HG02943 (cell line): ENCODE data around the gene WDR88.
"Not testable (repeated sequence)": the region's sequence is repeated elsewhere in the genome, so short reads cannot be mapped to it uniquely, and the experiment has no call there.

ENCODE experiments used
- ATAC-seq: cut with Tn5 transposase; IDR thresholded peaks from one replicate; pipeline ENCODE4 v1.9.1; 2021; ENCODE audit warnings: mild to moderate bottlenecking, low read depth, moderate library complexity; ENCODE audit not compliant: unreplicated experiment

The WDR88 gene

GRCh38 chr19:33166037-33166436 is 34.1 kb downstream of the WDR88 start:
- ATAC-seq, result not testable (repeated sequence)

- ATAC-seq, result no peak
Measured at GRCh38 chr19:33167438-33167837, 35.5 kb downstream of the WDR88 start.

- ATAC-seq, result no peak
Measured at GRCh38 chr19:33168528-33168927, 36.6 kb downstream of the WDR88 start.

DNA sequence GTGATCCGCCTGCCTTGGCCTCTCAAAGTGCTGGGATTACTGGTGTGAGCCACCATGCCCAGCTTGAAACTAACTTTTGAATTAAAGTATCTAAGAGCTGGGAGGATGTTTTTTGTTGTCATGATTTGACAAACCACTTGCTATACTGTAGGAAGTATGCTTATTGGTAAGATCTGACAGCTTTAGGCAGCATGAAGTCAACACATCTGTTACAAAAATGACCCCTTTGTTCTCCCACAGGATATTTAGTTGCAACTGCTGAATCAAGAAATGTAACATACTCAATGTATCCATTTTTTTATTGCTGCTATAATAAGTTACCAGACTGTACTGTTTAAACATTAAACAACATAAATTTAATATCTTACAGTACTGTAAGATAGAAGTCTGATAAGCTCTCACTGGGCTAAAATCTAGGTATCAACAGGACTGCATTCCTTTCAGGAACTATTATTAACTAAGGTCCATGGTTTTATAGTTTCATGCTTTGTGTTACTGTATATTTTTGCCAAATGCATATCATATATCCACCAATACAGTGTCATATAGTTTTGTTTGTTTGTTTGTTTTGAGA is 39.4 kb downstream of the WDR88 start:
- ATAC-seq, result no peak

DNA sequence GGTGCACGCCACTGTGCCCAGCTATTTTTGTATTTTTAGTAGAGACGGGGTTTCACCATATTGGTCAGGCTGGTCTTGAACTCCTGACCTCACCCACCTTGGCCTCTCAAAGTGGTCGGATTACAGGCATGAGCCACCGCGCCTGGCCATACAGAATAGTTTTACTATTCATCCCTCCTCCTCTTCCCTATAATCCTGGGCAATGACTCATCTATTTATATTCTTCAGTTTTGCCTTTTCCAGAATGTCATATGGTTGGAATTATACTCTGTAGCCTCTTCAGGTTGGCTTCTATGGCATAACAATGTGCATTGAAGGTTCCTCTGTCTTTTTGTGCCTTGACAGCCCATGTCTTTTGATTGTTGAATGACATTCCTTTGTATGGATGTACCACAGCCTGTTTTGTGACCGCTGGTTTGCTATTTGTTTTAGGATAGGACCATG is 40.0 kb downstream of the WDR88 start:
- ATAC-seq, result no peak

- ATAC-seq, result no peak
Measured at GRCh38 chr19:33174186-33174585, 42.3 kb downstream of the WDR88 start.

GRCh38 chr19:33175156-33175782 is 43.4 kb downstream of the WDR88 start:
- ATAC-seq, result no peak

DNA sequence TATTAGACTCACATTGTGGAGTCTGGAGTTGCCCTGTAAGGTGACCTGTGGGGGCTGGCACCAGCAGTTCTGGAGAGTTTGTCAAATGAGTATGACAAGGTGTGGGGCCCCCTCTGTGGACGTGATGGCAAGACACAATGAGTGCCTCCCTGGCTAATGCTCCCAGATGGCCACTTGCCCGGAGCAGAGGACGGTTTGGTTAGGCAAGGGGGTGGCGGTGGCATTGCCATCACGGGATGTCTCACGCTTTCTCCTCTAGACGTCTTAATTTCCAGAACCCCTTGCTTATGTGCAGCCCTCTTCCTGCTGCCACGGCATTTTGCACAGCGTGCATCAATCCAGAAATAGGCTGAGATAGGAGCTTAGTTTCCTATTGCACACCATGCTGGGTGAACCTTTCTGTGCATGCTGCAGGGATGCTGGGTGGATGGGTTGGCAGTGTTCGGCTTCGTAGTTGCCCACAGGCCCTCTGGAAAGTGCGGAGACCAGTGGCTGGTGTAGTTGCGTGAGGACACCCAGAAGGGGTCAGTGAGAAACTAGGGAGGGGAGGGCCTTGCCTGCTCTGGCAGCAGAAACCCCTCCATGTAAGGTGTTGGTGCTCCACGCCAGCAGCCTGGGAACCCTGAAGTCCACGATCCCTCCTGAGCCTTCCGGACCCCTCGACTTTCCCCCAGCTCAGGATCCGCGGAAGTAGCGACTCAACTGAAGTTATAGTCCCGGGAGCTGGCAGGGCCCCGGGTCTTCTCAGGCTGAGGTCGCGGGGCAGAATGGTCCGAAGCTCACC is 44.2 kb downstream of the WDR88 start:
- ATAC-seq, result peak; percentile 6

- peak; percentile 81 for ATAC-seq
Measured at GRCh38 chr19:33176670-33177416, 44.9 kb downstream of the WDR88 start.

DNA sequence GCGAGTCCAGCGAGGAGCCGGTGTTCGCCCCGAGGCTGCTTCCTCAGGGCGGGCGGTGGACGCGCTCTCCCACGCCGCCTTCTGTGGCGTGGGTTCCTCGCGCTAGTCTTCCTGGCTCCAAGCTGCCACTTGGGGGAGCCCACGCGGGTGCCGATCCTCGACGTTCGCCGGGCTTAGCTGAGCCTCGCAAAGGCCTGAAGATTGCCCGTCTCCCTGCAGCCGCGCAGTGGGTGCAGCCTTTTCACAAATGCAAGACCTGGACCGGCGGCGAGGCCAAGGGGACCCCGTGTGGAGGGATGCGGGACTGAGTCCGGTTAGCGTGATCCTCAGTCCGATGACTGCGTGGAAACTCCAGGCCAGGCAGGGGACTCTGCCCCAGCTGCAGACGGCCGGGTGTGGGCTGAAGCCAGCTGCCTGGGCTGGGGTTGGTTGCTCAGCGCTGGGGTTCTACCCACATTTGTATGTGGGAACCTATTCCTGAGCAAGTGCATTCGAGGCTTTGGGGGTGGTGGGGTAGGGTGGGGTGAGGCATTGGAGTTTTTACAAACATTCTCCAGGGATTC is 45.6 kb downstream of the WDR88 start:
- ATAC-seq, result peak; percentile 29

GRCh38 chr19:33186431-33187182 is 54.7 kb downstream of the WDR88 start:
- no peak for ATAC-seq

DNA sequence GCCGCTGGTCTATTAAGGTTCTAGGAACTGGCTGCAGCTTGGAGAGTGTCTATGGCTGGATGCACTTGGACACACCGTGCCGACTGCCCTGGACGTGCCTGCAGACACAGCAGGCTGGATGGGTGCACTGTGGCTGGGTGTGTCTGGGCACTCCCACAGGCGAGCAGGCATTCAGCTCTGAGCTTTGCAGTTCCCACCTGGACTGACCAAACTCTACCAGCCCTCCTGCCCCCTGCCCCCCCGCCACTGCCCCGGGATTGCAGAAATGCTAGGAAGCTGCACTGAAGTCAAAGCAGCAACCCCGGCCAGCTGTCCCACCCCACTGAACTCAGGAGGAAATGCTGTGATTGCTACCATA is 55.2 kb downstream of the WDR88 start:
- no peak for ATAC-seq

DNA sequence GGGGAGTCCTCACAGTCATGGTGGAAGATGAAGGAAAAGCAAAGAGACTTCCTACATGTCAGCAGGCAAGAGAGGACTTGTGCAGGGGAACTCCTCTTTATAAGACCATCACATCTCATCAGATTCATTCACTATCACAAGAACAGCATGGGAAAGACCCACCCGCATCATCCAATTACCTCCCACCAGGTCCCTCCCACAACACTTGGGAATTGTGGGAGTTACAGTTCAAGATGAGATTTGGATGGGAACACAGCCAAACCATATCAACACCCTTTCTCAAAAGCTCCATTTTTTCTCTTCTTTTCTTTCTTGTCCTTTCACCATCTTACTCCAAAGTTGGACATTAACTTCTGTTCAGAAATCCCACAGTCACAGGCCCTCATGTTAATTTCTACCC is 57.5 kb downstream of the WDR88 start:
- ATAC-seq, result no peak

GRCh38 chr19:33191092-33191491 is 59.2 kb downstream of the WDR88 start:
- ATAC-seq, result not testable (repeated sequence)

DNA sequence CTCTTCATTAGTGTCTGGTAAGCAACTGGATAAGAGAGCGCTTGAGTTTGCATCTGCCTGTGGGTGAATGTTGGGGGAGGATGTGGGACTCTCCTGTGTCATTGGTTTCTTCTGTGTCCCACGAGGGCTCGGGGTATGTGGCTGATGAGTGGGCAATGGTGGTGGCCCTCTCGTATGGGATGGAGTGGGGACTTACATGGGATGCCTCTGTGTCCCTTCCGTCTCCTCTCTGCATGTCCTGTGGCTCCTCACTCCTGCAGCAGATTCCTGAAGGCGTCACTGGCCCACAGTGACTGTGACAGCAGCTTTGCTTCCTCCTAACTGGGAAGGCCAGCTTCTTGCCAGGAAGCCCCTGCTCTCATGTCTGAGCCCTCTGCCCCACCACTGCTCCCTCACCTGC is 59.6 kb downstream of the WDR88 start:
- ATAC-seq, result no peak

DNA sequence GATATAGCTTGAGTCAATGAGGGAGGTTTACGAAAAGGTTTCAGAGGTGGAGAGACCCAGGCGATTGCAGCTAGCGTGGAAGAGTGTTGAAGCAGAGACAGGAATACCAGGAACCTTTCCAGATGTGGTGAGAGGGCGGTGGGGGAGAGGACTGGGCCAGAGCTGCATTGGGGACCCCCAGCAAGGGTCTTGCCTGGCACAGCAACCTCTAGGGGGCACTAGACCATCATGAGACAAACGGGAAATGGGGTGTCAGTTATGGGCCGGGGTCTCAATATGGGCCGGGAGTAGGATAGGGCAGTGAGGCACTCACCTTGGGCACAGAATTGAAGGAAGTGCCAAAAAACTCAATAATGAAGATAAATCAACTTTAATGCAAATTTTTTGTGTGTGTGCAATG is 60.1 kb downstream of the WDR88 start:
- no peak for ATAC-seq

GRCh38 chr19:33193269-33193864 is 61.5 kb downstream of the WDR88 start:
- ATAC-seq, result no peak

DNA sequence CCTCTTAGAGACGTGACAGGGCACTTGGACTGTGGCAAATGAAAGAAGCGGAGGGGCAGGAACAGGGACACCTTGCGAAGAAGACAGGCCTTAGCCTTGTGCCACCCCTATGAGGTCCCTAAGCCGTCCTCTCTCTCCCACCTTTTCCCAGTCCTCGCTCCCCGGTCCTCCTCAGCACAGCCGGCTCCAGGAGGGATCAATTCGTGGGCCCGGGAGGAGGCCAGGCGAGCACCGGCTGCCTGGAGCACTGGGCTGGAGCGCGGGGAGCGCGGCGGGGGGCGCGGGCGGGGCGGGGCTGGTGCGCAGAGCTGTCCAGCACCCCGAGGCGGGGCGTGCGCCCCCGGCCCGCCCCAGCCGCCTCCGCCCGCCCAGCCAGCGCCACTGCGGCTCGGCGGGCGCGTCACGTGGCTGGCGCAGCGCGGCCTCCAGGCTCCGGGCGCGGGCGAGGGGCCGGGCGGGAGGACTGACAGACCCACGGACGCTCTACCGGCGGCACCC is 62.0 kb downstream of the WDR88 start, which contains the start of gene LRP3:
LRP3 (plus strand) TSS at position 466 of the 498 bp plus-strand sequence. CDS start 456 bp downstream, outside the sequence.
- no peak for ATAC-seq

- ATAC-seq, result no peak
Measured at GRCh38 chr19:33194532-33194885, 62.6 kb downstream of the WDR88 start.
